IPS-NIHi7 (cell line): ENCODE measurements around the gene ZNF75A.

Source experiments
- DNase-seq: peaks from one replicate; pipeline ENCODE4 v3.0.0; 2012; ENCODE audit warnings: mixed read lengths; ENCODE audit errors: extremely low spot score

ZNF75A gene

GRCh38 chr16:3289998-3290673, 15.2 kb upstream of the ZNF75A start:
- no peak for DNase-seq

- no peak for DNase-seq
These were observed 12.7 kb upstream of the ZNF75A start for GRCh38 chr16:3292604-3293003.

GRCh38 chr16:3295209-3295608, 10.1 kb upstream of the ZNF75A start:
- no peak for DNase-seq

- no peak for DNase-seq
These were observed 9.5 kb upstream of the ZNF75A start for GRCh38 chr16:3295783-3296182.

GRCh38 chr16:3304370-3304769, 927 bp upstream of the ZNF75A start:
- DNase-seq = no peak

GRCh38 chr16:3306078-3306477, 781 bp downstream of the ZNF75A start:
- DNase-seq = no peak

- no peak for DNase-seq
These were observed 6.2 kb downstream of the ZNF75A start for GRCh38 chr16:3311496-3311895.

GRCh38 chr16:3317315-3317999, 12.2 kb downstream of the ZNF75A start:
- DNase-seq = no peak

GRCh38 chr16:3321816-3322215, 16.5 kb downstream of the ZNF75A start:
- DNase-seq = no peak

GRCh38 chr16:3327514-3327913, 22.2 kb downstream of the ZNF75A start:
- no peak for DNase-seq

- no peak for DNase-seq
These were observed 22.8 kb downstream of the ZNF75A start for GRCh38 chr16:3328104-3328503.

GRCh38 chr16:3328643-3329042, 23.3 kb downstream of the ZNF75A start:
- no peak for DNase-seq

- DNase-seq = no peak
These were observed 40.7 kb downstream of the ZNF75A start for GRCh38 chr16:3346041-3346440.

- DNase-seq = no peak
These were observed 42.3 kb downstream of the ZNF75A start for GRCh38 chr16:3347586-3347985.

GRCh38 chr16:3348547-3349167, 43.4 kb downstream of the ZNF75A start:
- DNase-seq = no peak

- no peak for DNase-seq
These were observed 43.9 kb downstream of the ZNF75A start for GRCh38 chr16:3349175-3349574.

- DNase-seq = no peak
These were observed 50.3 kb downstream of the ZNF75A start, which contains the start of gene OR2C1 for GRCh38 chr16:3355589-3355988. TSS of gene OR2C1 (plus strand) at chr16:3355889. CDS start at chr16:3355941, 52 bp downstream.

GRCh38 chr16:3356118-3356517, 50.8 kb downstream of the ZNF75A start:
- no peak for DNase-seq

GRCh38 chr16:3358871-3359270, 53.6 kb downstream of the ZNF75A start:
- DNase-seq = no peak

GRCh38 chr16:3362931-3363330, 57.6 kb downstream of the ZNF75A start:
- DNase-seq = no peak

- DNase-seq = no peak
These were observed 58.5 kb downstream of the ZNF75A start for GRCh38 chr16:3363793-3364192.

GRCh38 chr16:3364774-3365427, 59.6 kb downstream of the ZNF75A start:
- DNase-seq = no peak
